Activated effector memory CD4-positive, alpha-beta T cell treated with Interleukin-2 at 50 U/mL for 16 hours (primary cell): ENCODE measurements around the gene GNAO1.

ENCODE experiments used
- DNase-seq: peaks from one replicate; pipeline ENCODE4 v3.0.0-alpha.2; 2020

Gene GNAO1

DNA sequence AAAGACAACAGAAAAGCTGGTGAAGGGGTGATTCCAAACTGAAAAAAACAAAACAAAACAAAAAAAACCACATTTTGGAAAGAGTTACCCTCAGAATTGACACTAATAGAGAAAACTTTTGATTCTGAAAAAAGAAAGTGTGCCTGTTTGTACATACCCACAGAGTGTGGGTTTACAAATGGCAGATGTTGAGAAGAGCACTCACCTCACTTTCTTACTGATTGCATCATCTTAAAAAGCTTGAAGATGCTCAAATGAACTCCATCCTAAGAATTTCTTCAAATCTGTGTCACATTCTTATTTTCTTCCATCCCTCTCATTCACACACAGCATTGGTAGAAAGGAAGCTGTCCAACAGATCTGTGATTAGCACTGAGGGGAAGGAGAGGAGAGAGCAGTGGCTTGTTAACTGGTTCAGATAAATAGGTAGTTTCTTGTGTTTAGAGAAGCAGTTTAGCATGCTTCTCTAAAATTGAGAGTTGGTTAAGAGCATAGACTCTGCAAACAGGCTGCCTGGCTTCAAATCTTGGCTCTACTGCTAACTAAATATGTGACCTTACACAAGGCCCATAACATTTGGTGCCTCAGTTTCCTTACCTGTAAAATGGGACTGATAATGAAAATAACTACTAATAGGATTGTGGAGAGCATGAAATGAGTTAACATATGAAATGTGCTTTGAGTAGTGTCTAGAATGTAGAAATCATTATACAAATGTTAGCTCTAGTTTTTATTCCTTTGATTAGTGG is 6.9 kb downstream of the GNAO1 start:
- DNase-seq, result no peak

DNA sequence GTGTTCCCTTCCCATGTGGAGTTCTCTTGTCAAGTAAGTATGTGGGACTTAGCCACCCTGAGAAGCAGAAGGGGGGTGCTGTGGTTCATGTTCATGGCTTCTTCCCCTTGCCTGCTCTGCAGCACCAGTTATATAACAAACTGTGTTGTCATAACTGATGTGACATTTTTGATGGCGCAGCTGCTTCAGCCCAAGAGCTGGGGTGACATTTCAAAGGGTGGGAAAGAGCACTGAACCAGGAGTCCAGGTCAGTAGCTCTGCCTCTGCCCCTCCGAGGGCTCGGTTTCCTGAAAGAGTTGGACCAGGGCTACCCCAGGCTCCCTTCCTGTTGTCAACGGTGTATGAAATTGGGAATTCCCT is 7.4 kb downstream of the GNAO1 start:
- DNase-seq, result no peak

- no peak for DNase-seq
These were observed 7.9 kb downstream of the GNAO1 start for GRCh38 chr16:56199164-56199563.

DNA sequence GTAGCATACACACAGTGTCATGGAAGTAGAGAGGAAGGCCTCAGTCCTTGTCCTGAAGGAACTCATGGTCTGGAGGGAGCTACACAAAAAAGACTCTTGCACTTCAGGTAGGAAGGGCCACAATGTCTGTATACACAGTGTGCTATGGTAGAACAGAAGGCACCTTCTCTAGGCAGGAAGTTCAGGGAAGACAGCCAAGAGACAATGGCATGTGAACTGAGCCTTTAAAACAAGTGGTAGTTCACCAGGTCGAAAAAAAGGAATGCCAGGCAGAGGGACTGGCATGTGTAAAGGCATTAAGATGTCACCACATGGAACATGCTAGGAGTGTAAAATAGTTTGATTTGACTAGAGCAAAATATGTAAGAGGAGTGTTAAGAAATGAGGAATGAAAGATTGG is 9.7 kb downstream of the GNAO1 start:
- DNase-seq, result no peak

- no peak for DNase-seq
These were observed 10.7 kb downstream of the GNAO1 start for GRCh38 chr16:56202036-56202435.

DNA sequence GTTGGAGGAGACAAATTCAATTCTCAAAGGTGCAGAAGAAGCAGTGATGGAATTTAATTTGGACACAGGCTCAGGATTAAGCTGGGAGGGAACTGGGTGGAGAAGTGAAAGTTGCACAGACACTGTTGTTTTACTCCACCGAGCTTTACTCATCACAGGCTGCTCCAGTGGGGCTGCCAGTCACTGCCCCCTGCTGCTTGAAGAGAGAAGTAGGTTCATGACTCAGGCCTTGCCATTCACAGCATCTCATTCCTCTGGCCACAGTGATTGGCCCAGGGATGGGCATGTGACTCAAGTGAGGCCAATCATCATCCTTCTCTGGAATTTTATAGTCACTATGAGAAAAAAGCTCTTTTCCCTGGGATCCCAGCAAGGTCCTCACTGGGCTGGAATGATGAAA is 11.8 kb downstream of the GNAO1 start:
- peak; percentile 52 for DNase-seq

DNA sequence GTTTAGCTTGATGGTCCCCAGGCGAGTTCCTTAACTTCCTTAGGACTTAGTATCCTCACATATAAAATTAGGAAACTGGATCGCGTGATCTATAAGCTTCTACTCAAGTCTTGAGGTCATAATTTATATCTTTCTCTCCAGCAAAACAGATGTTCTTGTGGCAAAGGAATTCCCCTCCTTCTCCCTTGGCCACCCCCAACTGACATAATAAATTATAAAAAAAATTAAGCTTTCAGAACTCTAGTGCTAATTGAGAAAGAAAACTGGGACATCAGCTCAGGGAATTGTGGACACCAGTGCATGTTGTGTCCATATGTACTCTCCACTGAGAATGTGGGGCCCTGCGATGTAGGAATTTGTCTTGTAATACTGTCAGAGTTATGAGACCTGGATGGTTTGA is 13.5 kb downstream of the GNAO1 start:
- DNase-seq, result no peak

DNA sequence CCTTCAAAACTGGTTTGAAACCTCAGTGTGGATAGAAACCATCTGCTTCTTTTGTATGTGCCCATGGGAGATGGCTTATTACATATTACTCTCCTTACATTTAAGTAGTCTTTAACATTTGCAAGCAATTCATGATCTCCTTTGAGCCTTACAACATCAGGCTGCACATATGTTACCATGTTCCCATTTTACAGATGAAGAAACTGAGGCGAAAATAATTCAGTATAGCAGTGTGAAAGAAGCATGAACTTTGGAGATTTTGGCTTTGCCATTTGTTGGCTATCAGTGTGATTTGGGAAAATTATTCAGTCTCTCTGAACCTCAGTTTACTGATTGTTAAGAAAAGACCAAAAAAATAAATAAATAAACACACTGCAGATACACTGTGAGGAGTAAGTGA is 15.7 kb downstream of the GNAO1 start:
- no peak for DNase-seq

DNA sequence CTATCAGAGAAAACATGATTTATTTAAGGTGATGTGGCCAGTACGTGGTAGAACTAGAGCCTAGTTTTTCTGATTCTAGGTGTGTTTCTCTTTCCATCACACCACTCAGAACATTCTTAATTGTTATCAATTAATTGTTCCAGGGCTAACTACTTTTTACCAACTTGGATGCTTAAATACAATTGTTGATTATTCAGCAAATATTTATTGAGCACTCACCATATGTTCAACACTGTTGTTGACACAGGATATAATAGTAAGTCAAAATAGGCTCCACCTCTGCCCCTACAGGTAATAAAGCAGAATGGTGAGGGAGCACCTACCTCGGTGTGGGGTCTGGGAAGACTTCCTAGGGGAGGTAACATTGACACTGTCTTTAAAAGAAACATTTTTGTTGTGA is 16.1 kb downstream of the GNAO1 start:
- DNase-seq, result no peak

DNA sequence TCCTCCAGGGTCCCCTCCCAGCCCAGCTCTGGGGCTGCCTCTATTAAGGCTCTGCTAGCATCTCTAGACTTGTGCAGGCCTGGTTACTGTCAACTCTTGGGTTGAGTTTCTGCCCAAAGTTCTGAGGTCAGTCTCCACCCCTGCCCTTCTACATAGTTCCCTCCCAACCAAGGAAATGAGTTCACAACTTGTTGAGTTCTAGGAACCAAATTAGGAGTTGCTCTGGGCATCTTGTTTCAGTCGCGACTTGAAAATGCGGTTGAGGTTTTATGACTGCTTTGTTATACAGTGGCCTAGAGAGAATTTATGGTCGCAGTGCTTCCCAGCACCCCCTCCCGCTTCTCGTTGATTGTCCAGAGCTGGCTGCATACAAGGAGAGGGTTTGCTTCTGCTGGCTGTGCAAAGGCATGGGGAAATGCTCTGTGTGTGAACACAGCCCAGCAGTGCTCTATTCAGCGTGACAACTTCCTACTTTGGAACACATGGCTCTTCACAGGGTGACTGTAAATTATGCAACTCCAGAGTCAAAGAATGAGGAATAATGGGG is 20.2 kb downstream of the GNAO1 start:
- DNase-seq, result no peak

DNA sequence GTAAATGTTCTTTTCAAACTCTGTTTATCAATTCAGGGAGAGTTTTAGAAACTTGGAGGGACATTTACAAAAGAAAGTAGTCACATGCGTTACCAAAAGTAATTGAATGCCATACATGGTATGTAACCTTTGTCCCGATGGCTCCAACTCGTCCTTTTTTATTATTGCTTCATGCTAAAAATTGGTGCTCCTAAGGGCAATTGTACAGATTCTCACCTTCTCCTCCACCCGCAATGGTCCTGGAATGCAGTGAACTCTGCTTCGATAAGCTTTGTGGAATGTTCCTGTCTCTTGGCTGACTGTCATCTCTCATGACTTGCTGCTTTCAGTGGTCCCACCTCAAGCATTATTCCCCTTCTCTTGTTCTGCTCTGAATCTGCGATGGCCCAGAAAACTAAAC is 20.9 kb downstream of the GNAO1 start:
- no peak for DNase-seq

GRCh38 chr16:56221995-56222394 is 30.7 kb downstream of the GNAO1 start:
- no peak for DNase-seq

GRCh38 chr16:56222474-56222997 is 31.2 kb downstream of the GNAO1 start:
- DNase-seq, result no peak

GRCh38 chr16:56225017-56225742 is 33.9 kb downstream of the GNAO1 start:
- DNase-seq, result no peak

DNA sequence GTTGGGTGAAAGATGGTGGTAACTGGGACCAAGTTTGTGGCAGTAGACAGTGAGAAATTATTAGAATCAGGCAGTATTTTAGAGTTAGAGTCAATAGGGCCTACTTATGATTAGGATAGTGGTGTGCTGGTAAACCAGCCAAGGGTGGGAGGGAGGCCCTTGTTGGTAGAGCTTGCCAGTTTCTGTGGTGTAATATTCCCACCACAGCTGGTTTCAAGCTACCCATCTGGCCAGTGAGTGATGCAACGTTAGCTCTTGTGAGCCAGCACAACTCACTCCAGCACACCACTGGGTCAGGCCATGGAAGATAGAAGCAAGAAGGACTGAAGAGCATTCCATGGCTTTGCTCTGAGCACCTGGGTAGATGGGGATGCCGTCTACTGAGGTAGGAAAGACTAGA is 34.9 kb downstream of the GNAO1 start:
- DNase-seq, result no peak

GRCh38 chr16:56226845-56227525 is 35.7 kb downstream of the GNAO1 start:
- DNase-seq, result no peak

- no peak for DNase-seq
These were observed 36.6 kb downstream of the GNAO1 start for GRCh38 chr16:56227936-56228335.

DNA sequence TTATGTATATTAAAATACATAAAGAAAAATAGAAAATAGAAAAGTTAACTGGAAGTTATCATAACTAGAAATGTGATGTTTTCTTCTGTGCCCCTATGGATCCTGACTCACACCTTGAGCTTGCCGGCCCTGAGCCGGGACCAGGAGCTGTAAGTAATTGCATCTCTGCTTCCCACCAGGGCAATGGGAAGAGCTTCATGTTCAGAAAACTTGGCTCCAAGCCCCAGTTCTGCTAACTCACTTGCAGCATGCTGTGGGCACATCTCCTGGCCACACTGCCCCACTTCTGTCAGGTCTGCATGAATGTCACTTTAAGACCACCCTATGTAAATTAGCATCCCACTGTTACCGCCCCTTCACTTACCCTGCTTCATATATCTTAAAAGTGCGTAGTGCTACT is 37.2 kb downstream of the GNAO1 start:
- DNase-seq, result no peak

- no peak for DNase-seq
These were observed 42.7 kb downstream of the GNAO1 start for GRCh38 chr16:56233795-56234566.

DNA sequence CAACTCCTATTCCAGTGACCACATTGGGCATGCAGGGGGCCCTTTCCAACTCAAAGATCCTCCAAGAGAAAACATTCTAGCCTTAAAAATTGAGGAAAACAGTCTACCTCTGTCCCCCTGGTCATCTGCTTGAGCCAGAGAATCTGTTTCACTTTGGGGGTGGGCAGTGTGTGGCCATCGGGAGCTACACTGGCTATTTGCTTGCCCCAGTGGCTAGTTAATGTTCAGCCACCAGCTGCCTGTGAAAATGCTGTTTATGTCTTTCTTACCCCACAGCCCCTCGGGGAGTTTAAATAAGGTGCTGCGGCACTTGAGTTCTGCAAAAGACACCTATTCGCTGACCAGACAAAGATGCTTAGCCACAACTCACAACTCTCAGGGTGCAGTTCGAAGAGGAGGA is 43.4 kb downstream of the GNAO1 start:
- DNase-seq, result no peak

GRCh38 chr16:56237451-56237930 is 46.2 kb downstream of the GNAO1 start:
- no peak for DNase-seq

- no peak for DNase-seq
These were observed 46.9 kb downstream of the GNAO1 start for GRCh38 chr16:56238188-56238587.

- no peak for DNase-seq
These were observed 50.3 kb downstream of the GNAO1 start for GRCh38 chr16:56241596-56241995.
